Measurements from ENCODE around the gene TSR3.

TSR3 gene

GRCh38 chr16:1322407-1322806 lies 29.3 kb downstream of the TSR3 start:
- no peak for DNase-seq

- no peak for DNase-seq
These were observed 30.9 kb downstream of the TSR3 start for GRCh38 chr16:1320658-1321240.

DNA sequence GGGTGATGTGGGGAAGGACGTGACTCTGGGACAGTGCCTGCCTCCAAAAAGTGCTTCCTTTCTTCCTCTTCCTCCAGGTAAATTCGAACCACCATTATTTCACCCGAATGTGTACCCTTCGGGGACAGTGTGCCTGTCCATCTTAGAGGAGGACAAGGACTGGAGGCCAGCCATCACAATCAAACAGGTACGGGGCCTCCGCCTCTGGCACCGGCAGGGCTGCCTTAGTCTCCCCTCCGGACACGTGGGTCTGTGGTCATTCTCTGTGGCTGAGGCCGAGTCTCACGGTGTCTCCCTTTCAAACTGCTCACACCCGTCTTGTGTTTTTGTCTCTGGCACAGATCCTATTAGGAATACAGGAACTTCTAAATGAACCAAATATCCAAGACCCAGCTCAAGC lies 31.6 kb downstream of the TSR3 start:
- no peak for DNase-seq

- DNase-seq, result no peak
These were observed 32.6 kb downstream of the TSR3 start for GRCh38 chr16:1319041-1319440.

DNA sequence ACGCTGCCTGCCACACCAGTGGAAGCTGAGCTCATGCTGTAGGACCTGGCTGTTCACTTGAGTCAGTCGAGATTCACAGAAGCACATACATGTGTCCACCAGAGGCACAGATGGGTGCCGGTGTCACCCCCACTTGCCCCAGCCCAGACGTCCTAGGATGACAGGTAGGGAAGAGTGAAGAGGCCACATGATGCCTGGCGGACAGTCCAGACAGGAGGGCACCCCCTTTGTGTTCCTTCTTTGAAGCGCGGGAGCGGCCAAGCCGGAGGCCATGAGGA lies 33.5 kb downstream of the TSR3 start:
- DNase-seq, result no peak

DNA sequence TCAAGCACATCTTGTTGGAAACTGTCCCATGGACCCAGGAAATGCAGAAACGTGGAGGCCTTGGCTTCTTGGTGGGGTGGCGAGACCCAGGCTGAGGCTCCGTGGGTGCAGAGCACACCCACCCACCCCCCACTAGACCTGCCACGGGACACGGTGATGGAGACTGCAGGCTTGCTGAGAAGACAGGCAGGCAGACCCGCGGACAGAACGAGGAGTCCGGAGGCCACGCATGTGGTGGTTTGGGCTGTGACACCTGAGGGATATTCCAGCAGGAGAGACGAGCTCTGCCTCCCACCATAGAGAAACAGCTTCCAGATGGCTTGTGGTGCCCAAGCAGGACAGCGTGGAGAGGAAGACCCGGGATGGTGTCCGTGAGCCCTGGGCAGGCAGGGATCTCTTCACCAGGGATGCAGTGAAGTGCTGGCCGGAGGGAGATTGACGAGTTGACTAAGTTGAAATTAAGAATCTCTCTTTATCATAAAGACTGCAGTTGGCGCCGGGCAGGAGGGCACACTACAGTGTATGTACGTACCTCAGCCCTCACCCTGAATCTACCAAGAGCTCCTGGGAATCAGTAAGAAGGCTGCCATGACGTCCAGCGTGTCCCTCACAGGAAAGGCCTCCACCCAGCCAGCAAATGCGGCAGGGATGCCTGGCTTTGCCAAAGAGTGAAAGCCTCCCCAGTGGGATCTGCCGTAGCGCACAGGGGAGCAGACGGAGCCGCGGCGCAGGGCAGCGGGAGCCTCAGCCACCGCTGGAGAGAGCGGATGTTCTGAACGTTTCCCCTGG lies 34.0 kb downstream of the TSR3 start:
- no peak for DNase-seq

GRCh38 chr16:1316033-1316405 lies 35.7 kb downstream of the TSR3 start:
- DNase-seq, result no peak

DNA sequence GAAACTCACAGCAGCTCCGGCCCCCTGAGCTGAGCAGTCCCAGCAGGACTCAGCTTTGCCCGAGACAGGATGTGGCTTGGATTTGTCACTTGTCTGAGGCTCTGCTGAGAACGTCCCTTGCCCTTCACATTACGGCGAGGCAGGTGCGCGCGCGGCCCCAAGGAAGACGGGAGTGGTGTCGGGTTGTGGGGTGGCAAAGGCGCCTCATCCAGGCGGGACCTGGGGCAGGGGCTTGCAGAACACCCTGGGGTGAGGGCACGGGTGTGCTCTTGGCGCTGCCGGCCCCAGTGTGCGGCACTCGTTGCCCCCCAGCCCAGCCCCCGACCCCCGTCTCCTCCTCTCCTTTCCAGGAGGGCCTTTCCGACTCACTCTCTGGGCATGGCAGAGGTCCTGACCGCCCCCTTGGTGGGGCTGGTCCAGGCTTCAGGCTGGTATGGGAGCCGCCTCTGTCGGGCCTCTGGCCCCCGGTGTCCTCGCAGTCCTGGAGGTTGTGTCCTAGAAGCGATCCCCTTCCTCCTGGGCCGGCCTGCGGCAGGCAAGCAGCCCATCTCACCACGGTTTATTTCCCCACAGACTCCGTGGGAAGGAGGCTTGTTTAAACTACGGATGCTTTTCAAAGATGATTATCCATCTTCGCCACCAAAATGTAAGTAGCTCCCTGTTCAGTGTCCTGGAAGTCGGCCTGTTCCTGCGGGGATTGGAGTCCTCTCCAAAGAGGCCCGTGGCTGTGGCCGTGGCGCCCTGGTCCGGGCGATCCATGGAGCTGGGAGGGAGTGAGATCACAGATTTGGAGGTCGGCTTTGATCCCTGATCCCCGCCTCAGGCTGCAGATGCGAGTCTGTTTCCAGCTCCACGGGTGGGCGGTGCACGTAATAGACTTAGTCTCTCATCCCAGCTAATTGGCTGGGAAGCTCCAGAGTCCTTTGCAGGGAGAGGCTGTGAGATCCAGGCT lies 36.3 kb downstream of the TSR3 start:
- DNase-seq, result no peak

DNA sequence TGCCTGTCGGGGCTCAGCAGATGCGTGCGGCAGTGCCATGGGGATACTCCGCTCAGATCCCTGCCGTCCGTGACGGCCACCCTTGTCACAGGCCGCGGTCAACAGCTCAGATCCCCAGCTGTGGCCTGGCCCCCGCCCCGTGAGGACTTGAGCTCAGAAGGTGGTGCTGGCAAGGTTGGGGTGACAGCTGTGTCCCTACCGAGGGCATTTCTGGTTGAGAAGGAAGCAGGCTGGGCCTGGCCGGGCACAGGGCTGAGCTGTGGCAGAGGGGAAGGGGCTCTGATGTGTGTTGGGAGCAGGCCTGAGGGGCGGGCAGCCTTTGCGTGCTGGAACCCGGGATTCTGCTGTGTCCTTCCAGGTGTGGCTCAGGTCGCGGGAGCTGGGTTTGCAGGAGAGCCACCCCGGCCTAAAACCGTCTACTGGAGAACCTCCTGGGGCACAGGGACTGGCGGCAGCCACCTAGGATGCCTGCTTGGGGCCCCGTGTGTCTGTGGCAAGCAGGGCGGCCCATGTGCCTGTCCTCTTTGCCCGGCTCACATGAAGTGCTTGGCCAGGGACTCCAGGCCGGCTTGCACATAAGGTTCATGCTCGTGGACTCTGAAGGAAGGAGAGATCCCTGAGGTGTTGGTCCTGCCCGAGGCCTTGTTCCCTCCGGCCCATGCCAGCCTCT lies 37.1 kb downstream of the TSR3 start:
- DNase-seq, result no peak

DNA sequence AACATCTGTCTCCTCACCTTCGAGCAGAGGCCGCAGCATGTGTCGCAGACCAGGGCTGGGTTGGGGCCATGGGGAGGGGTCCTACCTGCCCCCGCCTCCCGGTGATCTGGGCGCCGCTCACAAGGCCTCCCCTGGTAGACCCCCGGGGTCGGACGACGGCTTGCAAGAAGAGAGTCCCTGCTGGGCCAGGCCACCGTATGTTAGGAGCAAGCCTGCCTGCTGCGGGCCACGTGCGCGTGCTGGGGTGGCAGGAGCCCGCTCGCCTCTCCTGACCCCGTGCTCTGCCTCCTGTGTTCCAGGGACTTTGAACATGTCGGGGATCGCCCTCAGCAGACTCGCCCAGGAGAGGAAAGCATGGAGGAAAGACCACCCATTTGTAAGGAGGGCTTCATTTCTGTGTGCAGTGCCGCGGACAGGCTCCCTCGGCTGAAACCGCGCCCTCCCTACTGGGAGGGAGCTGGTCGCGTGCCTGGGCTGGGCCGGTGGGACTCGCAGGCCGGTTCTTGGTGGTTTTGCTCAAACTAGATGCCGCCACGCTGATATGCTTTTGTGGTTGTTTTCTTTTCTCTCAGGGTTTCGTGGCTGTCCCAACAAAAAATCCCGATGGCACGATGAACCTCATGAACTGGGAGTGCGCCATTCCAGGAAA lies 37.8 kb downstream of the TSR3 start:
- DNase-seq, result no peak

GRCh38 chr16:1312903-1313302 lies 38.8 kb downstream of the TSR3 start:
- DNase-seq, result no peak

GRCh38 chr16:1312467-1312816 lies 39.2 kb downstream of the TSR3 start:
- no peak for DNase-seq

DNA sequence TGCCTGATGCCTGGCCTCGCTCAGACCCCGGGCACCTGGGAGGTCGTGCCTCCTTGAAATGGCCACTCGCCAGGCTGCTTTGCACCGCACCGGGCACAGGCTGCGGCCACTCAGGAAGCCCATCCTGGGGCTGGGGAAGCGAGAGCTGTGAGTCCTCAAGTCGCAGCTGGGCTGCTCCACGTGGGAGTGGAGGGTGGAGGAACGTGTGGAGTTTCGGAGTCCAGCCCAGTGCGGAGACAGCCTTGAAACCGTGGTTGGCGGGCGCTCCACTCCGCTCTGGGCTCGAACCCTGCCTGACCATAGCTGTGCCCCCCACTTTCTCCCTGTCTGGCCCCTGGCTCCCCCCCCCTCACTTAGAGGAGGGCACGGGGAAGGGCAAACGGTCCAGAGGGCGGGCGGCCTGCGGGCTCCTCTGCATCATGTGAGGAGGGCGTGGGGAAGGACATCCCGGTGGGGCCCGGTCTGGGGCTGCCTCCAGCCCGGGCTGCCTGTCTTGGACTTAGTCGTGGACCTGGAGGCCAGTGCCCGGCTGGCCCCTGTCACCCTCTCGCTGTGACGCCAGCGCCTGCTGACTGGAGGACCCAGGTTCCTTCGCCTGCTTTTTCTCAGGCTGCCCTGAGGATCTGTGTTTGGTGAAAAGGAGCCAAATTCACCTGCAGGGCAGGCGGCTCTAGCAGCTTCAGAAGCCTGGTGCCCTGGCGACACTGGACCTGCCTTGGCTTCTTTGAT lies 39.8 kb downstream of the TSR3 start:
- DNase-seq, result no peak

DNA sequence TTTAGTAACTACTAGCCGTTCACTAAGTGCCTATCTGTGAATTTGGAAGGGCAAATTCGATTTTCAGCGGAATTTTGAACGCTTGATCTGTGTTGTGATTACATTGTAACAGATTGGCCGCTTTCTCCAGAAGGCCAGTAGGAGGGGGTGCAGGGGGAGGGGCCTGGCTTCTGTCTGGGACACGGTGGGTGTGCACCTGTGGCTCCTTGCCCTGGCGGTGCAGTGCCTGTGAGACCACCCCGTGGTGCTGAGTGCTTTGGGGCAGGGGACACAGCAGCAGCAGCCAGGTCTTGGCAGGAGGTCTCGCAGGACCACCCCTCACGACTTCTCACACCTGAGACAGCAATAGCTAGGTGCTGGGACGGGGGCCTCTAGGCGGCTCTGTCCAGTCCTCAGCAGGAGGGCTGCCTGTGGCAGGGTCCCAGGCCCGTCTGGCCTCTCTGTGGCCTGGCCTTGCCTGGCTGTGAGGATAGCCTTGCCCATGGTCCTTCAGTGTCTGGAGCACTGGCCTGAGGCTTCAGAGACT lies 40.4 kb downstream of the TSR3 start:
- no peak for DNase-seq

DNA sequence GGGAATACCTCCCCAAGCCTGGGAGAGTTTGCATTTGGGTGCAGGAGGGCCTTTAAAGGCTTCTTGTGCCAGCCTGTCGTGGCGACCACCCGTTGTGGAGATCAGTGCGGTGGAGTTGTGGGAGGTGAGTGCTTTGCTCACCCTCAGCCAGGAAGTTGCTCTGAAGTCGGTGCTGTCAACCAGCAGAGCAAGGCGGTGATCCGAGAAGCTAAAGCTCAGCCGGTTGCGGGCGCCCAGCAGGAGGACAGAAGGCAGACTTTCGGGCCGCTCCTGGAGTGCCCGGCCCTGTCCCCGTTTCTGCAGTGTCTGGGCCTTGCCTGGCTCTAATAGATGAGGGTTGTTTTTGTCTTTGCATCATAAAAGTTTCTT lies 40.9 kb downstream of the TSR3 start:
- peak; percentile 33 for DNase-seq

- DNase-seq, result peak; percentile 68
These were observed 41.5 kb downstream of the TSR3 start for GRCh38 chr16:1309888-1310831.

GRCh38 chr16:1308977-1309885 lies 42.4 kb downstream of the TSR3 start, which contains the start of gene UBE2I:
TSS of gene UBE2I (plus strand) at chr16:1309636. CDS start at chr16:1314031, 4,395 bp downstream.
- peak; percentile 99 for DNase-seq

DNA sequence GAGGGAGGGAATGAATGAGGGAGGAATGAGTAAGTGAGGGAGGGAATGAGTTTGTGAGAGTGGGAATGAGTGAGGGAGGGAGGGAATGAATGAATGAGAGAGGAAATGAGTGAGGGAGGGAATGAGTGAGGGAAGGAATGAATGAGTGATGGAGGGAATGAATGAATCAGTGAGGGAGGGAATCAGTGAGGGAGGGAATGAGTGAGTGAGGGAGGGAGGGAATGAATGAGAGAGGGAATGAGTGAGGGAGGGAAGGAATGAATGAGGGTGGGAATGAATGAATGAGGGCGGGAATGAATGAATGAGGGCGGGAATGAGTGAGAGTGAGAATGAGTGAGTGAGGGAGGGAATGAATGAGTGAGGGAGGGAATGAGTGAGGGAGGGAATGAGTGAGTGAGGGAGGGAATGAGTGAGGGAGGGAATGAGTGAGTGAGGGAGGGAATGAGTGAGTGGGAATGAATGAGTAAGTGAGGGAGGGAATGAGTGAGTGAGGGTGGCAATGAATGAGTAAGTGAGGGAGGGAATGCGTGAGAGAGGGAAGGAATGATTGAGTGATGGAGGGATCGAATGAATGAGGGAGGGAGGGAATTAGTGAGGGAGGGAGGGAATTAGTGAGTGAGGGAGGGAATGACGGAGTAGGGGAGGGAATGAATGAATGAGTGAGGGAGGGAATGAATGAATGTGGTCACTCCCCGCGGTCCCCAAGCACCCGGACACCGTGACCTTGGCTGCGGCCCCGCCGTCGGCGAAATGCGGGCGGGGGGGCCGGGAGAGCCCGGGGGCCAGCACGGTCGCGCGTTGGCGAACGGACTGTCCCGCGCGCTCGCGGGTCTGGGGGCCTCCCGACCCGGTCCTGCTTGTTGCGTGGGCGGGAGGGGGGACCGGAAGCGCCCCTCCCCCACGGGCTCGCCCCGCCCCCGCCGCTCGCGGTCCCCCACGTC lies 43.4 kb downstream of the TSR3 start:
- DNase-seq, result no peak
